Cardiac atrium fibroblast (primary cell): ENCODE measurements around the gene ZNF83. TPM values are rescaled to one million over a fixed set of nuclear protein-coding genes. Genes with fewer than 3 reads are reported as not detected.

Experiments used
- total RNA-seq: library from RNA; depleted of rRNA; stranded (reverse); fragments of >200 nt; gene quantifications from 2 replicates; pipeline ENCODE4 v1.2.3, GENCODE V29; 2015

The ZNF83 gene
- 16.7 and 18.2 TPM in 2 replicates for total RNA-seq

GRCh38 chr19:52637718-52638585, at the start of gene ZNF83:
Gene ZNF83, minus strand, starts transcription at chr19:52638355.

DNA sequence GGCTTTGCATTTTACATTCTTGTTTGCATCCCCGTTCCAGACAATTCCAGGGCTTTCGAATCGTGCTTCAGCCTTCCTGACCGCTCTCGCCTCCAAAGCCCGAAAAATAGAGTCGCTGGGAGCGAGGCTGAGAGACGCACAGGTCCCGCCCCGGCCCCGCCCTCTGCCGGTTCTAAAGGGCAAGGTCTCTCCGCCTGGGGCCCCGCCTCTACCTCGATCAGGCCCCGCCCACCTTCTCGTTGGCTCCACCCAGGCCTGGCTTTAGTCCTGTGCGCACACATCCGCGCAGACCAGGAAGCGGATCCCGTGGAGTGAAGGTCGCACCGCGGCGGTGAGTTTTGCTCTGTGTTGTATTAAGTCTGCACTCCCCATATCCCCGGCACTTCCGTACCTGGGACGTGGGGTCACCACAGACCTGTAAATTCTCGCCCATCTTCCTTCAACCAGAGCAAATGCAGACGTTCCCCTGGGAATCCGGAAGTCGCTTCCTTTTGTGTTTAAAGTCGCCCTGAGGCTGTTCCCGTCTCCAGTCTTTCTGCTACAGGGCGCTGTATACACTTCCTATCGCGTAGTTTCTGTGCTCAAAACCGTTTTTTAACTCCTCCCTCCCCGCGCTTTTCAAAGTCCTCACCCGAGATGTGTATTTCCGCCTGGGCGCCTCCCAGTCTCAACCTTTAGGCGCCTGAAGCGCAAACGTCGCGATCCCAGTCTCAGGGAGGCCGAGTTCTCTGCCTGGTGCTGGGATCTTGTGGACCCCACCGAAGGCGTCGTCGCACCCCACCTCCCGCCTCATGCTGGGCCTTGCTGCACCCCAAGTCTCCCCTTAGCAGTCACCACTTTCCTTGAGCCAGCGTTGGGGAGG, 67.9 kb downstream of the ZNF83 start, which contains the start of gene ZNF701:
ZNF701 (plus strand) TSS at position 288 of the 862 bp plus-strand sequence. CDS start 3,861 bp downstream, outside the sequence.

Other genes with a start within 250 kb of the ZNF83 start
- 7.8 and 17.3 TPM in 2 replicates for gene ZNF528, start 240.5 kb downstream of the ZNF83 start, total RNA-seq
- not detected in 2 replicates for gene ZNF534, start 209.2 kb downstream of the ZNF83 start, total RNA-seq
- gene ZNF578, start 184.8 kb downstream of the ZNF83 start, total RNA-seq = 0.36 and 2.4 TPM in 2 replicates
- 4.5 and 9.7 TPM in 2 replicates for gene ZNF808, start 110.7 kb downstream of the ZNF83 start, total RNA-seq
- 8.3 and 13.4 TPM in 2 replicates for gene ZNF701, start 68.1 kb downstream of the ZNF83 start, total RNA-seq
- 5.0 and 5.1 TPM in 2 replicates for gene ZNF611, start 96.7 kb upstream of the ZNF83 start, total RNA-seq
- 1.6 and 8.4 TPM in 2 replicates for gene ZNF600, start 148.4 kb upstream of the ZNF83 start, total RNA-seq
- gene ZNF28, start 183.3 kb upstream of the ZNF83 start, total RNA-seq = 4.0 and 10.4 TPM in 2 replicates
- 11.6 and 16.7 TPM in 2 replicates for gene ZNF468, start 219.3 kb upstream of the ZNF83 start, total RNA-seq